ENCODE measurements around the gene TENM3. TPM values are rescaled to one million over a fixed set of nuclear protein-coding genes. Genes with fewer than 3 reads are reported as not detected.

TENM3 gene
- total RNA-seq, 2 experiments from 2014 or later: not detected

DNA sequence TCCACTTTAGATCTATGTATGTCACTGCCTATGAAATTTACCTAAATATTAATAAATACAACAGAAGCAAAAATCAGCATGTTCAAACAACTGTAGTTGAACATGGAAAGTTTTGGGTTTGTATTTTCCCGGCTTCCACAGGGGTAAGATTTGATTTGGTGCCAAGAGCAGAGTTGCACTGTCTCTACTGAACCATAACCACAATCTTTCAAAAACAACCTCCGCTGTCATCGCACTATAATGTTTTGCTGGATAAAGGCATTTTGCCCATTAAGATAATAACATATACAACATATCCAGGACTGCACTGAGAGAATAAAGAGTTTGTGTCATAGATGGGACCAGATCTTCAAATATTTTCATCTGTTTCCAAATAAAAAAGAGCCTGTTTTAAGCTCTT is 94.9 kb downstream of the TENM3 start:
- Histone ChIP-seq H3K27me3 (ENCODE audit: control insufficient read depth in 1 of 2, insufficient read depth in 2 of 2, low read length in 2 of 2) (no peaks in the 10 kb centered on the region), H3K27ac (ENCODE audit: low read depth in 1 of 2, low read length in 2 of 2) (no peak overlapping the region), H3K9me3 (ENCODE audit: control insufficient read depth in 1 of 2, insufficient read depth in 1 of 2, low read length in 2 of 2) (no peaks in the 10 kb centered on the region), H3K36me3 (ENCODE audit: insufficient read depth, low read length) (no peaks in the 10 kb centered on the region), H3K4me3 (ENCODE audit: low read length) (no peak overlapping the region), H3K4me1 (ENCODE audit: insufficient read depth, low read length) (no peaks in the 10 kb centered on the region)
- no peak overlapping the region for H3K4me3 Mint-ChIP-seq
- intact Hi-C loops (cut with DNase I, micrococcal nuclease): no loop called here
- H3K9me3 Mint-ChIP-seq: no peaks in the 10 kb centered on the region
- ChIA-PET POLR2A (no interaction called here), CTCF (no interaction called here)
- H3K27ac Mint-ChIP-seq: no peak overlapping the region
- H3K36me3 Mint-ChIP-seq (ENCODE audit: low read depth): no peaks in the 10 kb centered on the region
- DNase-seq: no peak
- H3K4me1 Mint-ChIP-seq (ENCODE audit: low read depth): no peaks in the 10 kb centered on the region
- no peaks in the 10 kb centered on the region for H3K27me3 Mint-ChIP-seq
- no peak for TF ChIP-seq CTCF (IDR thresholded peaks at IDR 0.05)
- ATAC-seq (ENCODE audit: poor library complexity): no peak

GRCh38 chr4:182338746-182339145 is 95.5 kb downstream of the TENM3 start:
- ChIA-PET CTCF (no interaction called here), POLR2A (no interaction called here)
- no peak overlapping the region for H3K4me3 Mint-ChIP-seq
- no peak for TF ChIP-seq CTCF (IDR thresholded peaks at IDR 0.05)
- no peaks in the 10 kb centered on the region for H3K36me3 ChIP-seq (ENCODE audit: insufficient read depth, low read length)
- H3K4me3 ChIP-seq (ENCODE audit: low read length): no peak overlapping the region
- H3K27me3 Mint-ChIP-seq: no peaks in the 10 kb centered on the region
- H3K4me1 Mint-ChIP-seq (ENCODE audit: low read depth): no peaks in the 10 kb centered on the region
- ATAC-seq (ENCODE audit: poor library complexity) (no peak), DNase-seq (no peak)
- no peaks in the 10 kb centered on the region for H3K9me3 Mint-ChIP-seq
- H3K27ac Mint-ChIP-seq: no peak overlapping the region
- no peaks in the 10 kb centered on the region for H3K36me3 Mint-ChIP-seq (ENCODE audit: low read depth)
- H3K27me3 ChIP-seq (ENCODE audit: control insufficient read depth in 1 of 2, insufficient read depth in 2 of 2, low read length in 2 of 2): no peaks in the 10 kb centered on the region
- no peaks in the 10 kb centered on the region for H3K4me1 ChIP-seq (ENCODE audit: insufficient read depth, low read length)
- intact Hi-C loops (cut with DNase I, micrococcal nuclease): no loop called here
- no peaks in the 10 kb centered on the region for H3K9me3 ChIP-seq (ENCODE audit: control insufficient read depth in 1 of 2, insufficient read depth in 1 of 2, low read length in 2 of 2)
- H3K27ac ChIP-seq (ENCODE audit: low read depth in 1 of 2, low read length in 2 of 2): no peak overlapping the region

DNA sequence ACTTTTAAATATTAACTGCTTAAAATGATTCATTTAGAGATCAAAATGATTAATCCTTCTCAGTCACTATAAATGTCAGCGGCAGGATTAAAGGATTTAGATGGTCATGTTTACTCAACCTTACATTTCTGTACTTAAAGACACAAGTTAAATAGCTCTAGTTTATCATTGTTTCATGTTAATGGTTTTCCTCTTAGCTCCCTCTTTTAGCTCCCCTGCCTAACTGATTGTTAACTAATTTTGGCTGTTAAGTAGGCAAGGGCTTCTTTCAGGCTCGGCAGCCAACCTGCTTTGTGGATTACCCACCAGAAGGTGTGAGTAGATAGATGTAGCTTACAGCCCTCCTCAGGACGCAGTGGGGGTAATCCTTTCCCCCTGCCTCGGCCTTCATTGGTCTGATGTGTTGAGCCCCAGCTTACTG is 96.0 kb downstream of the TENM3 start:
- no peak overlapping the region for H3K4me3 Mint-ChIP-seq
- POLR2A ChIA-PET: no interaction called here
- H3K4me1 Mint-ChIP-seq (ENCODE audit: low read depth): no peaks in the 10 kb centered on the region
- no peaks in the 10 kb centered on the region for H3K9me3 Mint-ChIP-seq
- CTCF ChIA-PET: no interaction called here
- H3K27ac ChIP-seq (ENCODE audit: low read depth in 1 of 2, low read length in 2 of 2): no peak overlapping the region
- no peaks in the 10 kb centered on the region for H3K27me3 ChIP-seq (ENCODE audit: control insufficient read depth in 1 of 2, insufficient read depth in 2 of 2, low read length in 2 of 2)
- no peaks in the 10 kb centered on the region for H3K36me3 ChIP-seq (ENCODE audit: insufficient read depth, low read length)
- TF ChIP-seq CTCF (IDR thresholded peaks at IDR 0.05): no peak
- H3K36me3 Mint-ChIP-seq (ENCODE audit: low read depth): no peaks in the 10 kb centered on the region
- no peak for ATAC-seq (ENCODE audit: poor library complexity)
- no peaks in the 10 kb centered on the region for H3K27me3 Mint-ChIP-seq
- H3K27ac Mint-ChIP-seq: no peak overlapping the region
- no peaks in the 10 kb centered on the region for H3K9me3 ChIP-seq (ENCODE audit: control insufficient read depth in 1 of 2, insufficient read depth in 1 of 2, low read length in 2 of 2)
- no peaks in the 10 kb centered on the region for H3K4me1 ChIP-seq (ENCODE audit: insufficient read depth, low read length)
- no peak for DNase-seq
- no peak overlapping the region for H3K4me3 ChIP-seq (ENCODE audit: low read length)
- intact Hi-C loops (cut with DNase I, micrococcal nuclease): no loop called here
